IMR-90 (cell line): Measurements from ENCODE around the gene SLFN12. TPM values are rescaled to one million over a fixed set of nuclear protein-coding genes. Genes with fewer than 3 reads are reported as not detected.

Experiments
- ATAC-seq: fragments of 200-7000 bp; cut with Tn5 transposase; 2 replicates; pipeline ENCODE4 v1.9.1; 2020; ENCODE audit warnings: low read depth, mild to moderate bottlenecking, moderate library complexity
- BruUV-seq: library from RNA; stranded (reverse); fragments of 400-500 nt; replicated peaks from 2 replicates; lab custom pipeline; 2021; lab: Mats Ljungman, UMichigan
- CTCF ChIA-PET: fragments of 300-600 bp; formaldehyde crosslinking; extraction: SDS; loops from one replicate; lab custom pipeline; 2021; ENCODE audit warnings: antibody characterized with exemption; lab: Yijun Ruan, JAX
- POLR2A ChIA-PET: fragments of 300-600 bp; sonication (Branson Sonifier 250); formaldehyde crosslinking; loops from one replicate; lab custom pipeline; 2022; ENCODE audit warnings: antibody characterized with exemption; ENCODE audit not compliant: unreplicated experiment; lab: Charles Lee
- DNase-seq: peaks from one replicate; pipeline ENCODE4 v3.0.0; 2013
- H2AFZ ChIP-seq: replicated peaks from 2 replicates; pipeline ENCODE3; 2013; ENCODE audit warnings: low read length, mild to moderate bottlenecking; ENCODE audit not compliant: poor library complexity
- H2AK5ac ChIP-seq: 2 replicates; pipeline ENCODE4 v1.6.1; 2013; ENCODE audit warnings: low read depth, low read length, inconsistent platforms
- H2AK9ac ChIP-seq: replicated peaks from 2 replicates; pipeline ENCODE3; 2013; ENCODE audit warnings: mild to moderate bottlenecking, low read depth, low read length, moderate library complexity; ENCODE audit not compliant: poor library complexity
- H2BK120ac ChIP-seq: 2 replicates; pipeline ENCODE4 v1.6.1; 2013; ENCODE audit warnings: low read depth, low read length, inconsistent platforms
- H2BK15ac ChIP-seq: 3 replicates; pipeline ENCODE4 v1.6.1; 2013; ENCODE audit warnings: low read depth, low read length, inconsistent platforms
- H2BK20ac ChIP-seq: 2 replicates; pipeline ENCODE4 v1.6.1; 2013; ENCODE audit warnings: low read depth, mild to moderate bottlenecking, inconsistent platforms, low read length, moderate library complexity
- H2BK5ac ChIP-seq: 2 replicates; pipeline ENCODE4 v1.6.1; 2013; ENCODE audit warnings: mild to moderate bottlenecking, low read depth, low read length, inconsistent platforms; ENCODE audit not compliant: poor library complexity, severe bottlenecking
- H3K14ac ChIP-seq: replicated peaks from 2 replicates; pipeline ENCODE4 v1.6.1; 2013; ENCODE audit warnings: low read depth, low read length, inconsistent platforms
- H3K18ac ChIP-seq: 2 replicates; pipeline ENCODE4 v1.6.1; 2013; ENCODE audit warnings: low read depth, low read length, control low read depth
- H3K23ac ChIP-seq: 2 replicates; pipeline ENCODE4 v1.6.1; 2013; ENCODE audit warnings: low read depth, low read length, inconsistent platforms
- H3K27ac ChIP-seq: 2 replicates; pipeline ENCODE4 v1.5.1; 2013; ENCODE audit warnings: mild to moderate bottlenecking, control low read depth, low read length; ENCODE audit not compliant: insufficient read depth
- H3K27me3 ChIP-seq: 2 replicates; pipeline ENCODE4 v1.6.1; 2013; ENCODE audit warnings: low read length; ENCODE audit not compliant: control insufficient read depth, insufficient read depth
- H3K36me3 ChIP-seq: 2 replicates; pipeline ENCODE4 v1.6.1; 2013; ENCODE audit warnings: low read length, mixed read lengths; ENCODE audit not compliant: control insufficient read depth, insufficient read depth
- H3K4ac ChIP-seq: 2 replicates; pipeline ENCODE4 v1.6.1; 2013; ENCODE audit warnings: low read depth, low read length, inconsistent platforms
- H3K4me1 ChIP-seq: 2 replicates; pipeline ENCODE4 v1.6.1; 2013; ENCODE audit warnings: low read length, mixed read lengths; ENCODE audit not compliant: control insufficient read depth, insufficient read depth
- H3K4me2 ChIP-seq: 2 replicates; pipeline ENCODE4 v1.6.1; 2013; ENCODE audit warnings: low read depth, mild to moderate bottlenecking, control low read depth, low read length, moderate library complexity
- H3K4me3 ChIP-seq: 2 replicates; pipeline ENCODE4 v1.5.1; 2013; ENCODE audit warnings: low read depth, mild to moderate bottlenecking, control low read depth, low read length, moderate library complexity; ENCODE audit not compliant: insufficient read depth
- H3K56ac ChIP-seq: 2 replicates; pipeline ENCODE4 v1.6.1; 2013; ENCODE audit warnings: low read length, inconsistent platforms; ENCODE audit not compliant: insufficient read depth; ENCODE audit errors: extremely low read depth
- H3K79me1 ChIP-seq, 2 experiments: 2 replicates each; pipeline ENCODE4 v1.6.1; 2013; ENCODE audit warnings: low read length in 2 of 2, inconsistent platforms in 1 of 2, low read depth in 1 of 2
- H3K9ac ChIP-seq: 2 replicates; pipeline ENCODE4 v1.6.1; 2013; ENCODE audit warnings: low read depth, low read length, control low read depth
- H3K9me1 ChIP-seq: 2 replicates; pipeline ENCODE4 v1.6.1; 2013; ENCODE audit warnings: low read length, inconsistent platforms; ENCODE audit not compliant: insufficient read depth
- H3K9me3 ChIP-seq: 2 replicates; pipeline ENCODE4 v1.6.1; 2013; ENCODE audit warnings: low read length; ENCODE audit not compliant: control insufficient read depth, insufficient read depth
- H4K20me1 ChIP-seq: 2 replicates; pipeline ENCODE4 v1.6.1; 2013; ENCODE audit warnings: low read length, inconsistent platforms; ENCODE audit not compliant: insufficient read depth
- H4K5ac ChIP-seq: 2 replicates; pipeline ENCODE4 v1.6.1; 2013; ENCODE audit warnings: mild to moderate bottlenecking, low read depth, low read length, control low read depth
- H4K8ac ChIP-seq, 2 experiments: 2 replicates each; pipeline ENCODE4 v1.6.1; 2013; ENCODE audit warnings: low read depth in 2 of 2, low read length in 2 of 2, control low read depth in 1 of 2, inconsistent platforms in 1 of 2
- H4K91ac ChIP-seq: 2 replicates; pipeline ENCODE4 v1.6.1; 2013; ENCODE audit warnings: low read depth, low read length, inconsistent platforms; ENCODE audit not compliant: insufficient read depth
- BHLHE40 ChIP-seq: fragments of 150-350 bp; IDR thresholded peaks from 2 replicates; pipeline ENCODE4 v1.6.1; 2016; ENCODE audit warnings: mild to moderate bottlenecking, low read depth, low read length
- CEBPB ChIP-seq: IDR thresholded peaks from 2 replicates; pipeline ENCODE4 v1.6.1; 2012; ENCODE audit warnings: low read depth, low read length, improper control_type of control experiment
- CHD1 ChIP-seq: IDR thresholded peaks from 2 replicates; pipeline ENCODE4 v1.6.1; 2012; ENCODE audit warnings: low read depth, low read length, improper control_type of control experiment
- MAZ ChIP-seq: IDR thresholded peaks from 2 replicates; pipeline ENCODE4 v1.6.1; 2012; ENCODE audit warnings: low read depth, mild to moderate bottlenecking, low read length, improper control_type of control experiment, moderate library complexity, borderline replicate concordance
- MXI1 ChIP-seq: IDR thresholded peaks from 2 replicates; pipeline ENCODE4 v1.6.1; 2012; ENCODE audit warnings: low read depth, mild to moderate bottlenecking, low read length, moderate library complexity, borderline replicate concordance
- NFE2L2 ChIP-seq: fragments of 150-350 bp; IDR thresholded peaks from 2 replicates; pipeline ENCODE4 v1.6.1; 2016; ENCODE audit warnings: low read depth, mild to moderate bottlenecking, low read length
- POLR2A ChIP-seq: IDR thresholded peaks from 2 replicates; pipeline ENCODE4 v1.6.1; 2012; ENCODE audit warnings: mild to moderate bottlenecking, low read depth, low read length
- RAD21 ChIP-seq: IDR thresholded peaks from 2 replicates; pipeline ENCODE4 v1.6.1; 2012; ENCODE audit warnings: low read length, improper control_type of control experiment
- RCOR1 ChIP-seq: IDR thresholded peaks from 2 replicates; pipeline ENCODE4 v1.6.1; 2012; ENCODE audit warnings: mild to moderate bottlenecking, low read length, improper control_type of control experiment; ENCODE audit not compliant: insufficient replicate concordance
- RFX5 ChIP-seq: IDR thresholded peaks from 2 replicates; pipeline ENCODE4 v1.8.0; 2012; ENCODE audit warnings: low read depth, mild to moderate bottlenecking, low read length, moderate library complexity
- SMC3 ChIP-seq: fragments of 150-350 bp; IDR thresholded peaks from 2 replicates; pipeline ENCODE4 v1.6.1; 2016; ENCODE audit warnings: low read depth, mild to moderate bottlenecking, antibody characterized with exemption, low read length, moderate library complexity
- WGBS, 2 experiments: methylation state at CpG; one replicate each; pipeline versions ENCODE4 v1.1.5 to v1.1.7; 2013; ENCODE audit warnings: missing lambda C conversion rate in 2 of 2; ENCODE audit not compliant: insufficient read length in 1 of 2; ENCODE audit errors: extremely low coverage in 2 of 2; 5-methylcytosine and 5-hydroxymethylcytosine counted together
- dilution Hi-C: fragments of 300-500 bp; cut with HindIII; formaldehyde crosslinking; loops from one replicate; pipeline ENCODE4 v1.14.3; 2018; ENCODE audit warnings: low sequenced_read_pairs; ENCODE audit not compliant: unreplicated experiment
- in situ Hi-C: fragments of 300-500 bp; cut with MboI; formaldehyde crosslinking; loops from 3 replicates; pipeline ENCODE4 v1.14.3; 2019; ENCODE audit warnings: low sequenced_read_pairs, inconsistent platforms, mixed read lengths
- intact Hi-C: fragments of 100-400 bp; cut with micrococcal nuclease; formaldehyde crosslinking; loops from 2 replicates; pipeline ENCODE4 v1.10.0; 2022
- polyA plus RNA-seq, 3 experiments: library from polyadenylated mRNA; depleted of rRNA; stranded (reverse); fragments of >200 nt; gene quantifications; 2 replicates each; pipeline ENCODE4 v1.2.3, GENCODE V29; 2012; ENCODE audit warnings: low replicate concordance in 1 of 3
- total RNA-seq: library from RNA; depleted of rRNA; stranded (reverse); fragments of >200 nt; gene quantifications from 2 replicates; pipeline ENCODE4 v1.2.3, GENCODE V29; 2012
- TF ChIP-seq, protein P1 (sequence below): fragments of 150-350 bp; IDR thresholded peaks from 2 replicates; pipeline ENCODE4 v1.6.1; 2017; ENCODE audit warnings: mild to moderate bottlenecking, antibody characterized with exemption, low read length, low read depth
- TF ChIP-seq, protein P2 (sequence below): conservative IDR thresholded peaks from 2 replicates; pipeline ENCODE4 v1.5.1; 2012; ENCODE audit warnings: mild to moderate bottlenecking, low read depth, low read length, improper control_type of control experiment
- TF ChIP-seq, protein P3 (sequence below): fragments of 150-350 bp; IDR thresholded peaks from 2 replicates; pipeline ENCODE4 v1.6.1; 2016; ENCODE audit warnings: low read depth, mild to moderate bottlenecking, low read length, moderate library complexity, borderline replicate concordance

SLFN12 gene
- total and polyA plus RNA-seq, 2 of the 4 experiments (the other 2 are of a cell fraction), result 16.6 to 38.9 TPM

DNA sequence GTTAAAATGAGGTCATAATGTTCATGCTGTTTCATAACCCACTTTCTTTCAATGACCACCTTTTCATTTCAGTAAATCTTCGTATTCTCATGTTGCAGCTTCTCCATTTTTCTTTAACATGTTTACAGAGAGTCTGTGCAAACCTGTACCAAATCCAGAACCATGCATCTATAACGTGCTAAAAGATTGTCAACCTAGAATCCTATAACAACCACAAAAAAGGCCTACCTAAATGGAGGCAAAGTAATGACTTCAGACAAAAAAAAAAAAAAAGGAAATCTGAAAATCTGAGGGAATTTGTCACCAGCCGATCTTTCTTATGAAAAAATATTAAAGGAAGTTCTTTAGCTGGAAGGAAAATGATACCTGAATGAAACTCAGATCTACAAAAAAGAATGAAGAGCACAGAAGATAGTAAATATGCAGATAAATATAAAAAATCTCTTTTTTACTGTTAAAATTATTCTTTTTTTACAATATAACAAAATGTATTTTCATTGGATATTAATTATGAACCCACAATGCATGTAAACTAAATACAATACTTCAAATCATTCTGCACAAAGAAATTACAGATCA, 57.4 kb downstream of the SLFN12 start:
- Histone ChIP-seq H2BK20ac (no peak overlapping the region), H3K27ac (peak overlapping the region; percentile 91; the same call in 1 of the 2 replicates), H3K9me1 (no peaks in the 10 kb centered on the region), H3K18ac (peak overlapping the region; percentile 14), H3K23ac (peak overlapping the region; percentile 69; the same call in 1 of the 2 replicates), H4K8ac (peak overlapping the region; percentile 66 to 89), H3K9ac (peak overlapping the region; percentile 81), H2BK15ac (no peak overlapping the region), H4K91ac (peak overlapping the region; percentile 8; the same call in 1 of the 2 replicates), H2AK9ac (no peak overlapping the region), H2AK5ac (no peak overlapping the region), H4K5ac (no peak overlapping the region), H3K36me3 (no peaks in the 10 kb centered on the region), H3K9me3 (no peaks in the 10 kb centered on the region), H3K14ac (peak overlapping the region; percentile 78; the same call in 1 of the 2 replicates), H3K4me2 (peak overlapping the region; percentile 88), H3K4me1 (no peaks in the 10 kb centered on the region), H2AFZ (no peak overlapping the region), H3K27me3 (no peaks in the 10 kb centered on the region), H3K4me3 (peak overlapping the region; percentile 82), H2BK5ac (peak overlapping the region; percentile 75), H3K4ac (no peak overlapping the region; the same call in 1 of the 2 replicates), H4K20me1 (no peaks in the 10 kb centered on the region), H3K79me1 (0 out of 4 replicates have a peak, but pooled peaks cover 0 to 6% of the 10 kb centered on the region in 2 experiments), H2BK120ac (peak overlapping the region; percentile 48; the same call in 1 of the 2 replicates), H3K56ac (peak overlapping the region; percentile 83)
- in situ Hi-C loops, result loop anchor here (25.0 kb wide), 1 partner anchor 362 kb away; the partner anchor contains the start of gene RASL10B
- intact Hi-C loops, result loop anchor here (5.0 kb wide), 3 partner anchors 133 to 1113 kb away; partner anchors contain the start of gene SLFN5
- no TSS peak for BruUV-seq
- ATAC-seq (no peak), DNase-seq (no peak)
- POLR2A ChIA-PET, result interaction anchor here (0.7 kb wide), 1 partner anchor 25 kb away, joined by 6 read pairs; no protein-coding TSS in a partner anchor
- dilution Hi-C loops, result no loop called here
- CTCF ChIA-PET, result interaction anchor here (0.6 kb wide), 3 partner anchors 13 to 157 kb away, joined by 3 to 6 read pairs (median 3); no protein-coding TSS in a partner anchor
- 60% methylated on average over 1 of the region's 3 CpGs; no CpG with 5 or more reads in 1 of the 2 experiments for WGBS, 2 experiments
- no peak for TF ChIP-seq RCOR1
- TF ChIP-seq, protein P1, sequence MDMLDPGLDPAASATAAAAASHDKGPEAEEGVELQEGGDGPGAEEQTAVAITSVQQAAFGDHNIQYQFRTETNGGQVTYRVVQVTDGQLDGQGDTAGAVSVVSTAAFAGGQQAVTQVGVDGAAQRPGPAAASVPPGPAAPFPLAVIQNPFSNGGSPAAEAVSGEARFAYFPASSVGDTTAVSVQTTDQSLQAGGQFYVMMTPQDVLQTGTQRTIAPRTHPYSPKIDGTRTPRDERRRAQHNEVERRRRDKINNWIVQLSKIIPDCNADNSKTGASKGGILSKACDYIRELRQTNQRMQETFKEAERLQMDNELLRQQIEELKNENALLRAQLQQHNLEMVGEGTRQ, result no peak
- TF ChIP-seq POLR2A, result no peak
- no peak for TF ChIP-seq CHD1
- TF ChIP-seq MXI1, result no peak
- TF ChIP-seq BHLHE40, result no peak
- TF ChIP-seq, protein P2, sequence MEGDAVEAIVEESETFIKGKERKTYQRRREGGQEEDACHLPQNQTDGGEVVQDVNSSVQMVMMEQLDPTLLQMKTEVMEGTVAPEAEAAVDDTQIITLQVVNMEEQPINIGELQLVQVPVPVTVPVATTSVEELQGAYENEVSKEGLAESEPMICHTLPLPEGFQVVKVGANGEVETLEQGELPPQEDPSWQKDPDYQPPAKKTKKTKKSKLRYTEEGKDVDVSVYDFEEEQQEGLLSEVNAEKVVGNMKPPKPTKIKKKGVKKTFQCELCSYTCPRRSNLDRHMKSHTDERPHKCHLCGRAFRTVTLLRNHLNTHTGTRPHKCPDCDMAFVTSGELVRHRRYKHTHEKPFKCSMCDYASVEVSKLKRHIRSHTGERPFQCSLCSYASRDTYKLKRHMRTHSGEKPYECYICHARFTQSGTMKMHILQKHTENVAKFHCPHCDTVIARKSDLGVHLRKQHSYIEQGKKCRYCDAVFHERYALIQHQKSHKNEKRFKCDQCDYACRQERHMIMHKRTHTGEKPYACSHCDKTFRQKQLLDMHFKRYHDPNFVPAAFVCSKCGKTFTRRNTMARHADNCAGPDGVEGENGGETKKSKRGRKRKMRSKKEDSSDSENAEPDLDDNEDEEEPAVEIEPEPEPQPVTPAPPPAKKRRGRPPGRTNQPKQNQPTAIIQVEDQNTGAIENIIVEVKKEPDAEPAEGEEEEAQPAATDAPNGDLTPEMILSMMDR, result no peak
- TF ChIP-seq CEBPB, result no peak
- no peak for TF ChIP-seq SMC3
- TF ChIP-seq, protein P3, sequence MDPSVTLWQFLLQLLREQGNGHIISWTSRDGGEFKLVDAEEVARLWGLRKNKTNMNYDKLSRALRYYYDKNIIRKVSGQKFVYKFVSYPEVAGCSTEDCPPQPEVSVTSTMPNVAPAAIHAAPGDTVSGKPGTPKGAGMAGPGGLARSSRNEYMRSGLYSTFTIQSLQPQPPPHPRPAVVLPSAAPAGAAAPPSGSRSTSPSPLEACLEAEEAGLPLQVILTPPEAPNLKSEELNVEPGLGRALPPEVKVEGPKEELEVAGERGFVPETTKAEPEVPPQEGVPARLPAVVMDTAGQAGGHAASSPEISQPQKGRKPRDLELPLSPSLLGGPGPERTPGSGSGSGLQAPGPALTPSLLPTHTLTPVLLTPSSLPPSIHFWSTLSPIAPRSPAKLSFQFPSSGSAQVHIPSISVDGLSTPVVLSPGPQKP, result no peak
- TF ChIP-seq NFE2L2, result no peak
- TF ChIP-seq MAZ, result no peak
- TF ChIP-seq RAD21, result no peak
- no peak for TF ChIP-seq RFX5
